HG02759 (cell line): Measurements from ENCODE around the gene SLC35A2.
"Not testable (repeated sequence)": the region's sequence is repeated elsewhere in the genome, so short reads cannot be mapped to it uniquely, and the experiment has no call there.

ENCODE experiments used
- ATAC-seq: cut with Tn5 transposase; IDR thresholded peaks from one replicate; pipeline ENCODE4 v1.9.1; 2021; ENCODE audit warnings: mild to moderate bottlenecking, moderate library complexity; ENCODE audit not compliant: unreplicated experiment

SLC35A2 gene

DNA sequence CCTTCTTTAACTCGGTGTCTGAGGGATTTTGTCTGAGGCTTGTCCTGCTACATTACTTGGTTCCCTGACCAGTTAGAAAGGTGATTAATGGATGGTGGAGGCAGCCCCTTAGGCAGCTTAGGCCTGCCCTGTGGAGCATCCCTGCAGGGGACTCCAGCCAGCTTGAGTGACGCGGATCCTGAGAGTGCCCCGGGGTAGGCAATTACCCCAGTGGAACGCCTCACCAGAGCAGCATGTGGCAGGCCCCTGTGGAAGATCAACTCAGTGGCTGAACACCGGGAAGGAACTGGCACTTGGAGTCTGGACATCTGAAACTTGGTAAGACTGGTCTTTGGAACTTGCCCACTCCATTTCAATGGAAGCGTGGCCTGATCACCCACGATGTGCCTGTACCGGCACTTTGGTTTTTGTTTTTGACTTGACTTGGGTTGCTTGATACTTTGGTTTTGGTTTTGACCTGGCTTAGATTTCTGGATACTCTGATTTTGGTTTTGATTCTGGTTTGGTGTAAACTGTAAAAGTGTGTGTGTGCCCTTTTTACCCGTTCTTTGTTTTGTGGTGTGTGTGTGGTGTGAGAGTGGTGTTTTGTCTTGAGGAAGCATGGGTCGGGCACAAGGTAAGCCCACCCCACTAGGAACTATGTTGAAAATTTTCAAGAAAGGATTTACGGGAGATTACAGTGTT is 57.2 kb downstream of the SLC35A2 start:
- ATAC-seq = not testable (repeated sequence)

DNA sequence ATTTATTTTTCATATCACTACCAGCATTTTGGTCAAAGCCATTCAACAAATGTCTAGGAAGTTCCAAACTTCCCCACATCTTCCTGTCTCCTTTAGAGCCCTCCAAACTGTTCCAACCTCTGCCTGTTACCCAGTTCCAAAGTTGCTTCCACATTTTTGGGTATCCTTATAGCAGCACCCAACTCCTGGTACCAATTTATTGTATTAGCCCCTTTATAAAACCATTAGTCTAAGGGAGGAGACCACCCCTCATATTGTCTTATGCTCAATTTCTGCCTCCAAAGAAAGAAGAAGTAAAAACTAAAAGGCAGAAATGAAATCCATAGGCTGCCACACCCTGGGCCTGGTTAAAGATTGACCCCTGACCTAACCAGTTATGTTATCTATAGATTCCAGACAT is 58.0 kb downstream of the SLC35A2 start:
- ATAC-seq = not testable (repeated sequence)
